Esophagus (tissue), 2 donors: ENCODE results near the gene HDGFL2. TPM values are rescaled to one million over a fixed set of nuclear protein-coding genes. Genes with fewer than 3 reads are reported as not detected.

Experiments
- H3K27ac ChIP-seq, 2 donors: one replicate each; pipeline ENCODE4 v1.5.1; 2013; ENCODE audit warnings: low read depth in 2 of 2, mild to moderate bottlenecking in 2 of 2, inconsistent platforms in 1 of 2, low read length in 1 of 2, moderate library complexity in 1 of 2
- H3K27me3 ChIP-seq, 2 donors: one replicate each; pipeline ENCODE4 v1.6.1; 2013; ENCODE audit warnings: low read length in 2 of 2, control low read depth in 1 of 2, mild to moderate bottlenecking in 1 of 2; ENCODE audit not compliant: insufficient read depth in 2 of 2, control insufficient read depth in 1 of 2
- H3K36me3 ChIP-seq, 2 donors: one replicate each; pipeline ENCODE4 v1.6.1; 2013; ENCODE audit warnings: low read length in 1 of 2; ENCODE audit not compliant: control insufficient read depth in 2 of 2, insufficient read depth in 2 of 2
- H3K4me1 ChIP-seq, 2 donors: one replicate each; pipeline ENCODE4 v1.6.1; 2013; ENCODE audit warnings: low read length in 1 of 2; ENCODE audit not compliant: control insufficient read depth in 2 of 2, insufficient read depth in 2 of 2
- H3K4me3 ChIP-seq, 2 donors: one replicate each; pipeline ENCODE4 v1.5.1; 2013; ENCODE audit warnings: low read length in 2 of 2, mild to moderate bottlenecking in 2 of 2, low read depth in 1 of 2, moderate library complexity in 1 of 2
- H3K9me3 ChIP-seq, 2 donors: one replicate each; pipeline ENCODE4 v1.6.1; 2013; ENCODE audit warnings: mild to moderate bottlenecking in 2 of 2, low read depth in 1 of 2, low read length in 1 of 2, moderate library complexity in 1 of 2; ENCODE audit not compliant: control insufficient read depth in 2 of 2, insufficient read depth in 1 of 2
- WGBS, 2 donors: extraction: QIAGEN DNeasy Blood & Tissue Kit; methylation state at CpG; one replicate each; pipeline ENCODE4 v1.1.7; 2013; 5-methylcytosine and 5-hydroxymethylcytosine counted together
- polyA plus RNA-seq, 2 donors: library from polyadenylated mRNA; stranded (reverse); fragments of 200-250 nt; gene quantifications; one replicate each; pipeline ENCODE4 v1.2.3, GENCODE V29; 2013
- donor health status: healthy with polysubstance abuse.
- donor health status: Bipolar disorder and iron deficiency.

The HDGFL2 gene
- polyA plus RNA-seq, 2 donors: 23.3 to 57.5 TPM

- Histone ChIP-seq H3K4me3 (no peak overlapping the region), H3K27me3 (no peaks in the 10 kb centered on the region), H3K4me1 (no peaks in the 10 kb centered on the region), H3K36me3 (no peaks in the 10 kb centered on the region), H3K27ac (no peak overlapping the region), H3K9me3 (no peaks in the 10 kb centered on the region)
- whole genome bisulfite sequencing, 2 donors: 74 to 78% methylated on average over 13 to 14 of the region's 14 CpGs
Measured at GRCh38 chr19:4529924-4530522, 57.9 kb downstream of the HDGFL2 start.

DNA sequence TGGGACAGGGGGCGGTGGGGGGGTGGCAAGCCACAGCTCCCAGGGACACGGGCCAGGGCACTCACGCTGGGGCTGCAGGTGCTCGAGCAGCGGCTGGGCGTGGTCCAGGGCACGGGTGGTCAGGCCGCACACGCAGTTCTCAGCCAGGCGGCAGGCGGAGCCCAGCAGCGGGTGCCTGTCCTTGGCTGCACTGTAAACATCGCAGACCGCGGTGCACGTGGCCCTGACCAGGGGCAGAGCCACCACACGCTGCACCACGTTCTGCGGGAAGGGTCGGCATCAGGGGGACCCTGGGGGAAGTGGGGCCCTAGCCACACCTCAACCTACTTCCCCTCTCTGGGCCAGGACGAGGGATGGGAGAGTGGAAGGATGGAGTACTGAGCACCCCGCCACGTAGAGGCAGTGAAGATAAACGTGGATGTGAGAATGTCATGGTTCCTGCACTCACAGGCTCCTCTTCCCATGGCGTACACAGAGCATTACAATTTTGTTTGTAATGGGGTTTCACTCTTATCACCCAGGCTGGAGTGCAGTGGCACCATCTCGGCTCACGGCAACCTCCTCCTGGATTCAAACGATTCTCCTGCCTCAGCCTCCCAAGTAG, 59.6 kb downstream of the HDGFL2 start:
- Histone ChIP-seq H3K4me3 (no peak overlapping the region), H3K27me3 (no peaks in the 10 kb centered on the region), H3K36me3 (no peaks in the 10 kb centered on the region), H3K4me1 (peaks cover 2 to 6% of the 10 kb centered on the region in 2 donors), H3K27ac (no peak overlapping the region), H3K9me3 (no peaks in the 10 kb centered on the region)
- 42 to 45% methylated on average over 28 of the region's 28 CpGs for WGBS, 2 donors

DNA sequence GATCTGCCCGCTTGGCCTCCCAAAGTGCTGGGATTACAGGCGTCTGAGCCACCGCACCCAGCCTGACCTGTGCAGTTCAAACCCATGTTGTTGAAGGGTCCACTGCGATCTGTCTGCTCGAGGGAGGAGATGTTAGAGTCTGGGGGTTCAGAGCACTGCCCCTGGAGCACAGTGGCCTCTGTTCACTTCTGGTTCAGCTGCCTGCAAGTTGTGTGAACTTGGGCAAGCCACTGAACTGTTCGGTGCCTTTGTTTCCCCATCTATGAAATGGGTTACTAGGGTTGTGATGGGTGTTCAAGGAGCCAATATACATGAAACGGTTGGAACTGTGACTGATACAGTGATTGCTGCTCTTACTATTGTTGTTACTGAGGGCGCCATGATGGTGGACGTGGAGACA, 61.2 kb downstream of the HDGFL2 start:
- Histone ChIP-seq H3K27me3 (no peaks in the 10 kb centered on the region), H3K27ac (no peak overlapping the region), H3K4me3 (no peak overlapping the region), H3K9me3 (no peaks in the 10 kb centered on the region), H3K4me1 (peaks cover 2 to 6% of the 10 kb centered on the region in 2 donors), H3K36me3 (no peaks in the 10 kb centered on the region)
- 76 to 78% methylated on average over 9 of the region's 9 CpGs for WGBS, 2 donors

- no peak overlapping the region for H3K4me3 ChIP-seq
- no peaks in the 10 kb centered on the region for H3K36me3 ChIP-seq
- no peaks in the 10 kb centered on the region for H3K27me3 ChIP-seq
- 76% methylated on average over 9 of the region's 9 CpGs for WGBS, 2 donors
- no peaks in the 10 kb centered on the region for H3K9me3 ChIP-seq
- H3K27ac ChIP-seq: no peak overlapping the region
- peaks cover 2 to 6% of the 10 kb centered on the region in 2 donors for H3K4me1 ChIP-seq
Measured at GRCh38 chr19:4533835-4534424, 61.8 kb downstream of the HDGFL2 start.

DNA sequence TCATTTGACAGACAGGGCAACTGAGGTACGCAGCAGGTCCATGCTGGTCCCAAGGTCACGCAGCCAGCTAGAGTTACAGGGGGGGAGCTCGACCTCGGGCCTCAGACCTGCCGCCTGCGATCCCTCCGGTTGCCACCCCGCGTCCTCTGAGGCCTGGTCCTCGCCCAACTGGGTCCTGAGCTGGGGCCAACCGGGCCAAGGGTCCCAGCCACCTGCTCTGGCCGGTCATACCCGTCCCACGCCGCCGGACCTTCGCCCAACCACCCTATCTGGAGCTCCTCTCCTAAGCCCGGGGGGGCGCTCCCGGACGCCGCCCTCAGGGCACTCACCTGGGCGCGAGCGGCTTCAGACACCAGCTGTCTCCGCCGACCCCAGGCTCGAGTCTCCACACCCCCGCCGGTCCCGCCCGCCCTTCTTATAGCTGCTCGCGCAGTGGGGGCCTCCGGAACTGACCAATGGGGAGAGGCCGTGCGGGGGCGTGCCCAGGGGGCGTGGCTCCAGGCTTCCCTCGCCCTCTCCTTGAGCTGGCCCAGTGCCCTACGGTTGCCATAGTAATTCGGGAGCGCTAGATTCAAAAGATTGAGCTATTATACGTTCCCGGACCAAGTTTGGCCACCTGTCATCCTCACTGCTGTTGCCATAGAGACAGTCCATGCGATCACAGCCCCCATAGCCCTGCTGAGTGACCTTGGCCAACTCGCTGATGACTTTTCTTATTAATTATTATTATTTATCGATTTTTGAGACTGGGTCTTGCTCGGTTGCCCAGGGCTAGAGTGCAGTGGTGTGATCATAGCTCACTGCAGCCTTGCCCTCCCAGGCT, 63.0 kb downstream of the HDGFL2 start, which contains the start of gene PLIN5:
PLIN5 (minus strand) TSS at position 389 of the 823 bp plus-strand sequence. CDS start 1,150 bp downstream, outside the sequence.
- Histone ChIP-seq H3K9me3 (no peaks in the 10 kb centered on the region), H3K4me3 (peak within 1 kb of the TSS; percentile 0 to 29), H3K36me3 (no peaks in the 10 kb centered on the region), H3K27ac (no peak within 1 kb of the TSS), H3K27me3 (no peaks in the 10 kb centered on the region), H3K4me1 (peaks cover 2 to 6% of the 10 kb centered on the region in 2 donors)
- WGBS, 2 donors: 10 to 15% methylated on average over 49 of the region's 49 CpGs

GRCh38 chr19:4536798-4537197, 64.7 kb downstream of the HDGFL2 start:
- H3K9me3 ChIP-seq: no peaks in the 10 kb centered on the region
- no peak overlapping the region for H3K4me3 ChIP-seq
- peaks cover 2 to 6% of the 10 kb centered on the region in 2 donors for H3K4me1 ChIP-seq
- H3K36me3 ChIP-seq: no peaks in the 10 kb centered on the region
- 46 to 53% methylated on average over 5 of the region's 5 CpGs for WGBS, 2 donors
- H3K27me3 ChIP-seq: no peaks in the 10 kb centered on the region
- H3K27ac ChIP-seq: no peak overlapping the region

- WGBS, 2 donors: 78 to 83% methylated on average over 27 of the region's 27 CpGs
- Histone ChIP-seq H3K27me3 (no peaks in the 10 kb centered on the region), H3K9me3 (no peaks in the 10 kb centered on the region), H3K4me3 (peak overlapping the region in 1 of 2 donors; percentile 9), H3K27ac (no peak overlapping the region), H3K36me3 (no peaks in the 10 kb centered on the region), H3K4me1 (peaks cover 2 to 6% of the 10 kb centered on the region in 2 donors)
Measured at GRCh38 chr19:4537953-4538600, 66.0 kb downstream of the HDGFL2 start.

GRCh38 chr19:4538601-4538954, 66.5 kb downstream of the HDGFL2 start:
- no peak overlapping the region for H3K27ac ChIP-seq

DNA sequence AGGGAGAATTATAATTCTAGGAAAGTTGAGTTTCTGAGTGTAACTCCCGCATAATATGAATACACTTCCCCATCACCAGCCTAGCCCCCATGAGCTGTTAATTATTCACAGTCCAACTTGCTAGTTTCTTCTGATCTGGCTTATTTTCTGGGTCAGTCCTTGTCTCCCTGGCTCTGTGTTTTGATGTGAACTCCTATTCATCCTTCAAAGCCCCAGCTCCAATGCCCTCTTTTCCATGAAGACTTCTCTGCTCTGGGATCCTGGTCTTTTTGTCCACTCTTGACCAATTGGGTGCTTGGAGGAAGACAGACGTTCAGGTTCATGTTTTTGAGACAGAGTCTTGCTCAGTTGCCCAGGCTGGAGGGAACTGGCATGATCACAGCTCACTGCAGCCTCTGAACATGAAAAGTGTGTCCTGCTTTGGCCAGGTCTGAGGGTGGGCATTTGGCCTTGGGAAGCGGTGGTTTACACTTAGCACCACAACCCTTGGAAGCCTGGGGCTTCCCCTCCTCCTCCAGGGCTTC, 67.1 kb downstream of the HDGFL2 start:
- H3K4me3 ChIP-seq: peak overlapping the region; percentile 21 to 25
- WGBS, 2 donors: 76 to 87% methylated on average over 3 of the region's 3 CpGs
- H3K27me3 ChIP-seq: no peaks in the 10 kb centered on the region
- no peaks in the 10 kb centered on the region for H3K36me3 ChIP-seq
- H3K4me1 ChIP-seq: peaks cover 2 to 6% of the 10 kb centered on the region in 2 donors
- peak overlapping the region in 1 of 2 donors; percentile 66 for H3K27ac ChIP-seq
- no peaks in the 10 kb centered on the region for H3K9me3 ChIP-seq

More at GRCh38 chr19:4538601-4538954, 66.5 kb downstream of the HDGFL2 start:
- no peaks in the 10 kb centered on the region for H3K9me3 ChIP-seq
- H3K4me1 ChIP-seq: peaks cover 2 to 6% of the 10 kb centered on the region in 2 donors
- 74 to 81% methylated on average over 13 of the region's 13 CpGs for WGBS, 2 donors
- H3K4me3 ChIP-seq: peak overlapping the region; percentile 9 to 25
- no peaks in the 10 kb centered on the region for H3K27me3 ChIP-seq
- H3K36me3 ChIP-seq: no peaks in the 10 kb centered on the region
